PC-3 (cell line): ENCODE data around the gene DNAJC1. TPM values are rescaled to one million over a fixed set of nuclear protein-coding genes. Genes with fewer than 3 reads are reported as not detected.

Experiments used
- ATAC-seq: fragments of 200-7000 bp; cut with Tn5 transposase; 2 replicates; pipeline ENCODE4 v1.9.1; 2020; ENCODE audit warnings: mild to moderate bottlenecking, moderate library complexity
- BruUV-seq: library from RNA; stranded (reverse); fragments of 400-500 nt; replicated peaks from 2 replicates; lab custom pipeline; 2021; lab: Mats Ljungman, UMichigan
- CTCF ChIA-PET: fragments of 300-600 bp; sonication (Branson Sonifier 250); formaldehyde crosslinking; loops from one replicate; lab custom pipeline; 2022; ENCODE audit warnings: antibody characterized with exemption; lab: Charles Lee
- POLR2A ChIA-PET: fragments of 300-600 bp; sonication (Branson Sonifier 250); formaldehyde crosslinking; loops from one replicate; lab custom pipeline; 2022; ENCODE audit warnings: antibody characterized with exemption; ENCODE audit not compliant: unreplicated experiment; lab: Charles Lee
- DNase-seq: peaks from one replicate; pipeline ENCODE4 v3.0.0-alpha.2; 2015
- H2AFZ ChIP-seq: fragments of 300-600 bp; sonication (generic); 2 replicates; pipeline ENCODE4 v1.6.0; 2016; ENCODE audit warnings: antibody characterized with exemption, low read length
- H3F3A ChIP-seq: fragments of 300-600 bp; sonication (generic); one replicate; pipeline ENCODE4 v1.6.0; 2017; ENCODE audit warnings: antibody characterized with exemption, low read length, control low read depth, mild to moderate bottlenecking; ENCODE audit not compliant: unreplicated experiment
- H3K27ac ChIP-seq: fragments of 300-600 bp; sonication (generic); 2 replicates; pipeline ENCODE4 v1.5.1; 2016; ENCODE audit warnings: mild to moderate bottlenecking, low read length
- H3K27me3 ChIP-seq: fragments of 300-600 bp; sonication (generic); 2 replicates; pipeline ENCODE4 v1.6.1; 2016; ENCODE audit warnings: low read length, mixed read lengths
- H3K36me3 ChIP-seq: fragments of 300-600 bp; sonication (generic); 2 replicates; pipeline ENCODE4 v1.6.1; 2016; ENCODE audit warnings: low read depth, mixed run types, low read length, mixed read lengths
- H3K4me1 ChIP-seq: fragments of 300-600 bp; sonication (generic); 2 replicates; pipeline ENCODE4 v1.5.1; 2016; ENCODE audit warnings: low read length; ENCODE audit not compliant: insufficient read depth
- H3K4me2 ChIP-seq: fragments of 300-600 bp; sonication (generic); 2 replicates; pipeline ENCODE4 v1.6.0; 2016; ENCODE audit warnings: low read length
- H3K4me3 ChIP-seq: fragments of 300-600 bp; sonication (generic); 2 replicates; pipeline ENCODE4 v1.5.1; 2016; ENCODE audit warnings: mild to moderate bottlenecking, low read length, mixed read lengths
- H3K79me2 ChIP-seq: fragments of 300-600 bp; sonication (generic); 2 replicates; pipeline ENCODE4 v1.6.1; 2017; ENCODE audit warnings: low read length, mixed read lengths
- H3K9ac ChIP-seq: fragments of 300-600 bp; sonication (generic); 2 replicates; pipeline ENCODE4 v1.6.0; 2016; ENCODE audit warnings: mild to moderate bottlenecking, low read length
- H3K9me2 ChIP-seq: fragments of 300-600 bp; sonication (generic); replicated peaks from 2 replicates; pipeline ENCODE4 v1.6.1; 2016; ENCODE audit warnings: mixed run types, low read length, mixed read lengths
- H3K9me3 ChIP-seq: fragments of 300-600 bp; sonication (generic); 2 replicates; pipeline ENCODE4 v1.6.1; 2016; ENCODE audit warnings: low read length, mixed read lengths
- H4K20me1 ChIP-seq: fragments of 300-600 bp; sonication (generic); 2 replicates; pipeline ENCODE4 v1.6.1; 2016; ENCODE audit warnings: low read length, mixed read lengths
- CTCF ChIP-seq: fragments of 300-600 bp; sonication (generic); conservative IDR thresholded peaks from 2 replicates; pipeline ENCODE4 v1.5.1; 2017; ENCODE audit warnings: antibody characterized with exemption, low read depth, mild to moderate bottlenecking, low read length
- EZH2 ChIP-seq: fragments of 300-600 bp; sonication (generic); IDR thresholded peaks from one replicate; pipeline ENCODE4 v1.6.1; 2017; ENCODE audit warnings: antibody characterized with exemption, mild to moderate bottlenecking, low read length; ENCODE audit not compliant: unreplicated experiment
- EZH2phosphoT487 ChIP-seq: fragments of 300-600 bp; sonication (generic); IDR thresholded peaks from 2 replicates; pipeline ENCODE4 v1.6.1; 2018; ENCODE audit warnings: mild to moderate bottlenecking, antibody characterized with exemption, low read length, borderline replicate concordance
- intact Hi-C: fragments of 100-400 bp; cut with micrococcal nuclease; formaldehyde crosslinking; loops from 2 replicates; pipeline ENCODE4 v1.9.0; 2023
- total RNA-seq: library from RNA; depleted of rRNA; stranded (reverse); fragments of >200 nt; gene quantifications from 2 replicates; pipeline ENCODE4 v1.2.3, GENCODE V29; 2014

DNAJC1 gene
- total RNA-seq, 1 experiment from 2014 or later: 53.4 TPM

- CTCF ChIA-PET: interaction anchor here (0.5 kb wide), 1 partner anchor 817 kb away, joined by 3 read pairs; no protein-coding TSS in a partner anchor
- intact Hi-C loops: loop anchor here (1.0 to 5.0 kb wide), 5 partner anchors 48 to 315 kb away; partner anchors contain the start of gene COMMD3
- POLR2A ChIA-PET: interaction anchor here (0.6 kb wide), 1 partner anchor 370 kb away, joined by 3 read pairs; no protein-coding TSS in a partner anchor
Observed at GRCh38 chr10:22002591-22003176, 846 bp downstream of the DNAJC1 start.

GRCh38 chr10:21995557-21995956, 8.0 kb downstream of the DNAJC1 start:
- intact Hi-C loops: loop anchor here (2.0 kb wide), 1 partner anchor 425 kb away; no protein-coding TSS in a partner anchor
- no peaks in the 10 kb centered on the region; the same call in 1 of the 2 replicates for H3K36me3 ChIP-seq
- no peaks in the 10 kb centered on the region for H3K9me3 ChIP-seq
- H3K4me2 ChIP-seq: 0 out of 2 replicates have a peak overlapping the region, but pooled peaks have one; percentile 31
- ChIA-PET CTCF (no interaction called here), POLR2A (no interaction called here)
- H3K4me1 ChIP-seq: peaks cover 19% of the 10 kb centered on the region
- no TSS peak for BruUV-seq
- H3K27me3 ChIP-seq: no peaks in the 10 kb centered on the region
- no peak overlapping the region for H3K4me3 ChIP-seq
- ATAC-seq (no peak), DNase-seq (no peak)
- TF ChIP-seq EZH2phosphoT487: no peak
- no peak for TF ChIP-seq EZH2
- TF ChIP-seq CTCF: no peak
- H4K20me1 ChIP-seq: peaks cover 17% of the 10 kb centered on the region
- no peaks in the 10 kb centered on the region for H3F3A ChIP-seq
- no peak overlapping the region for H3K9ac ChIP-seq
- no peak overlapping the region for H2AFZ ChIP-seq
- H3K27ac ChIP-seq: no peak overlapping the region
- peaks cover 98% of the 10 kb centered on the region for H3K79me2 ChIP-seq
- H3K9me2 ChIP-seq: no peaks in the 10 kb centered on the region

More at GRCh38 chr10:22002591-22003176, 846 bp downstream of the DNAJC1 start:
- H4K20me1 ChIP-seq: peaks cover 32% of the 10 kb centered on the region
- peak overlapping the region; percentile 93 for H3K4me2 ChIP-seq
- peaks cover 57% of the 10 kb centered on the region for H3K79me2 ChIP-seq
- TSS peak; percentile 60 for BruUV-seq
- no peaks in the 10 kb centered on the region; the same call in 1 of the 2 replicates for H3K36me3 ChIP-seq
- ATAC-seq (no peak; the same call in 1 of the 2 replicates), DNase-seq (peak; percentile 27)
- H3K4me1 ChIP-seq: peaks cover 24% of the 10 kb centered on the region
- no peaks in the 10 kb centered on the region for H3K27me3 ChIP-seq
- H3K9me3 ChIP-seq: no peaks in the 10 kb centered on the region
- H2AFZ ChIP-seq: peak overlapping the region; percentile 41; the same call in 1 of the 2 replicates
- H3F3A ChIP-seq: no peaks in the 10 kb centered on the region
- H3K9ac ChIP-seq: peak overlapping the region; percentile 91
- H3K9me2 ChIP-seq: no peaks in the 10 kb centered on the region
- TF ChIP-seq CTCF: no peak
- TF ChIP-seq EZH2phosphoT487: no peak
- no peak for TF ChIP-seq EZH2
- peak overlapping the region; percentile 69 for H3K27ac ChIP-seq
- peak overlapping the region; percentile 81 for H3K4me3 ChIP-seq
